Measurements from ENCODE around the gene PRTG. TPM values are rescaled to one million over a fixed set of nuclear protein-coding genes. Genes with fewer than 3 reads are reported as not detected.
A peak's percentile ranks its signal among the peaks of the same experiment; 100 is the strongest.
"Not testable (repeated sequence)": the region's sequence is repeated elsewhere in the genome, so short reads cannot be mapped to it uniquely, and the experiment has no call there.

PRTG gene
- total and polyA plus RNA-seq, 2 donors = 0.68 to 16.2 TPM

- no peaks in the 10 kb centered on the region for H3K36me3 ChIP-seq (ENCODE audit: insufficient read depth)
- no peak for DNase-seq (ENCODE audit: extremely low spot score)
- no peak overlapping the region for H3K27ac ChIP-seq (ENCODE audit: low read depth)
- no peak overlapping the region for H3K4me3 ChIP-seq (ENCODE audit: low read depth, low read length)
- WGBS = 54% methylated on average over 1 of the region's 1 CpG
- no peaks in the 10 kb centered on the region for H3K4me1 ChIP-seq (ENCODE audit: insufficient read depth)
These were observed 127.5 kb downstream of the PRTG start for GRCh38 chr15:55615445-55615844.

- Histone ChIP-seq H3K36me3 (ENCODE audit: insufficient read depth) (no peaks in the 10 kb centered on the region), H3K4me3 (ENCODE audit: low read depth, low read length) (no peak overlapping the region), H3K4me1 (ENCODE audit: insufficient read depth) (no peaks in the 10 kb centered on the region), H3K27ac (ENCODE audit: low read depth) (no peak overlapping the region)
- 60% methylated on average over 4 of the region's 4 CpGs for WGBS
- DNase-seq (ENCODE audit: extremely low spot score) = no peak
These were observed 129.2 kb downstream of the PRTG start for GRCh38 chr15:55613727-55614126.

- no peaks in the 10 kb centered on the region for H3K36me3 ChIP-seq (ENCODE audit: insufficient read depth)
- no peak overlapping the region for H3K27ac ChIP-seq (ENCODE audit: low read depth)
- H3K4me3 ChIP-seq (ENCODE audit: low read depth, low read length) = no peak overlapping the region
- no peaks in the 10 kb centered on the region for H3K4me1 ChIP-seq (ENCODE audit: insufficient read depth)
- no peak for DNase-seq (ENCODE audit: extremely low spot score)
- WGBS = 93% methylated on average over 5 of the region's 5 CpGs
These were observed 136.7 kb downstream of the PRTG start for GRCh38 chr15:55606214-55606613.

- 88% methylated on average over 5 of the region's 5 CpGs for WGBS
These were observed 141.6 kb downstream of the PRTG start for GRCh38 chr15:55601374-55601773.

GRCh38 chr15:55599439-55599838, 143.5 kb downstream of the PRTG start:
- no peaks in the 10 kb centered on the region for H3K36me3 ChIP-seq (ENCODE audit: insufficient read depth)
- H3K4me1 ChIP-seq (ENCODE audit: insufficient read depth) = no peaks in the 10 kb centered on the region
- no peak overlapping the region for H3K4me3 ChIP-seq (ENCODE audit: low read depth, low read length)
- H3K27ac ChIP-seq (ENCODE audit: low read depth) = no peak overlapping the region
- no peak for DNase-seq (ENCODE audit: extremely low spot score)
- 86% methylated on average over 3 of the region's 3 CpGs for WGBS

More at GRCh38 chr15:55601374-55601773, 141.6 kb downstream of the PRTG start:
- no peak for DNase-seq (ENCODE audit: extremely low spot score)
- H3K36me3 ChIP-seq (ENCODE audit: insufficient read depth) = no peaks in the 10 kb centered on the region
- no peaks in the 10 kb centered on the region for H3K4me1 ChIP-seq (ENCODE audit: insufficient read depth)
- no peak overlapping the region for H3K4me3 ChIP-seq (ENCODE audit: low read depth, low read length)
- no peak overlapping the region for H3K27ac ChIP-seq (ENCODE audit: low read depth)

- DNase-seq (ENCODE audit: extremely low spot score); H3K27ac ChIP-seq (ENCODE audit: low read depth); H3K4me3 ChIP-seq (ENCODE audit: low read depth, low read length); H3K4me1 ChIP-seq (ENCODE audit: insufficient read depth); H3K36me3 ChIP-seq (ENCODE audit: insufficient read depth): not testable (repeated sequence)
- 96% methylated on average over 1 of the region's 1 CpG for whole genome bisulfite sequencing
These were observed 149.9 kb downstream of the PRTG start for GRCh38 chr15:55593019-55593418.

GRCh38 chr15:55590788-55591187, 152.2 kb downstream of the PRTG start:
- H3K4me1 ChIP-seq (ENCODE audit: insufficient read depth) = no peaks in the 10 kb centered on the region
- WGBS = 77% methylated on average over 3 of the region's 3 CpGs

GRCh38 chr15:55589287-55589686, 153.7 kb downstream of the PRTG start:
- no peaks in the 10 kb centered on the region for H3K4me1 ChIP-seq (ENCODE audit: insufficient read depth)
- H3K36me3 ChIP-seq (ENCODE audit: insufficient read depth) = no peaks in the 10 kb centered on the region
- 67% methylated on average over 10 of the region's 10 CpGs for WGBS
- H3K4me3 ChIP-seq (ENCODE audit: low read depth, low read length) = peak overlapping the region; percentile 55
- no peak for DNase-seq (ENCODE audit: extremely low spot score)
- no peak overlapping the region for H3K27ac ChIP-seq (ENCODE audit: low read depth)

More at GRCh38 chr15:55590788-55591187, 152.2 kb downstream of the PRTG start:
- DNase-seq (ENCODE audit: extremely low spot score) = no peak
- Histone ChIP-seq H3K36me3 (ENCODE audit: insufficient read depth) (no peaks in the 10 kb centered on the region), H3K4me3 (ENCODE audit: low read depth, low read length) (no peak overlapping the region), H3K27ac (ENCODE audit: low read depth) (no peak overlapping the region)

- WGBS = 3% methylated on average over 19 of the region's 19 CpGs
- Histone ChIP-seq H3K36me3 (ENCODE audit: insufficient read depth) (no peaks in the 10 kb centered on the region), H3K27ac (ENCODE audit: low read depth) (peak overlapping the region; percentile 53), H3K4me3 (ENCODE audit: low read depth, low read length) (peak overlapping the region; percentile 55), H3K4me1 (ENCODE audit: insufficient read depth) (no peaks in the 10 kb centered on the region)
- no peak for DNase-seq (ENCODE audit: extremely low spot score)
These were observed 154.2 kb downstream of the PRTG start for GRCh38 chr15:55588815-55589115.

- H3K36me3 ChIP-seq (ENCODE audit: insufficient read depth) = no peaks in the 10 kb centered on the region
- under 1% methylated on average over 107 of the region's 107 CpGs for WGBS
- no peak for DNase-seq (ENCODE audit: extremely low spot score)
- peak within 1 kb of the TSS; percentile 65 for H3K27ac ChIP-seq (ENCODE audit: low read depth)
- H3K4me1 ChIP-seq (ENCODE audit: insufficient read depth) = no peaks in the 10 kb centered on the region
- peak within 1 kb of the TSS; percentile 55 for H3K4me3 ChIP-seq (ENCODE audit: low read depth, low read length)
These were observed 154.7 kb downstream of the PRTG start, which contains the start of gene PYGO1 for GRCh38 chr15:55588070-55588814. PYGO1 (minus strand) TSS chr15:55588345; CDS start chr15:55587883, 462 bp downstream.

- WGBS = 2% methylated on average over 65 of the region's 65 CpGs
- H3K4me3 ChIP-seq (ENCODE audit: low read depth, low read length) = peak overlapping the region; percentile 55
- H3K4me1 ChIP-seq (ENCODE audit: insufficient read depth) = no peaks in the 10 kb centered on the region
- peak overlapping the region; percentile 25 for H3K27ac ChIP-seq (ENCODE audit: low read depth)
- peak; percentile 15 for DNase-seq (ENCODE audit: extremely low spot score)
- no peaks in the 10 kb centered on the region for H3K36me3 ChIP-seq (ENCODE audit: insufficient read depth)
These were observed 155.5 kb downstream of the PRTG start for GRCh38 chr15:55587321-55588069.

GRCh38 chr15:55586808-55587207, 156.1 kb downstream of the PRTG start:
- Histone ChIP-seq H3K27ac (ENCODE audit: low read depth) (no peak overlapping the region), H3K4me1 (ENCODE audit: insufficient read depth) (no peaks in the 10 kb centered on the region), H3K36me3 (ENCODE audit: insufficient read depth) (no peaks in the 10 kb centered on the region), H3K4me3 (ENCODE audit: low read depth, low read length) (peak overlapping the region; percentile 55)
- WGBS = 47% methylated on average over 3 of the region's 3 CpGs
- no peak for DNase-seq (ENCODE audit: extremely low spot score)

GRCh38 chr15:55576943-55577342, 166.0 kb downstream of the PRTG start:
- H3K4me3 ChIP-seq (ENCODE audit: low read depth, low read length) = no peak overlapping the region
- 66% methylated on average over 6 of the region's 6 CpGs for WGBS
- no peaks in the 10 kb centered on the region for H3K4me1 ChIP-seq (ENCODE audit: insufficient read depth)
- no peak for DNase-seq (ENCODE audit: extremely low spot score)
- no peaks in the 10 kb centered on the region for H3K36me3 ChIP-seq (ENCODE audit: insufficient read depth)
- no peak overlapping the region for H3K27ac ChIP-seq (ENCODE audit: low read depth)

- WGBS = 96% methylated on average over 2 of the region's 2 CpGs
- no peaks in the 10 kb centered on the region for H3K36me3 ChIP-seq (ENCODE audit: insufficient read depth)
- H3K4me1 ChIP-seq (ENCODE audit: insufficient read depth) = no peaks in the 10 kb centered on the region
- DNase-seq (ENCODE audit: extremely low spot score) = no peak
- no peak overlapping the region for H3K4me3 ChIP-seq (ENCODE audit: low read depth, low read length)
- no peak overlapping the region for H3K27ac ChIP-seq (ENCODE audit: low read depth)
These were observed 168.9 kb downstream of the PRTG start for GRCh38 chr15:55574096-55574495.

All from urinary bladder (tissue), 4 donors.